HepG2 (cell line): ENCODE results near the gene SPATA13. TPM values are rescaled to one million over a fixed set of nuclear protein-coding genes. Genes with fewer than 3 reads are reported as not detected.

ENCODE experiments used
- AGO1 ChIP-seq: fragments of 200-400 bp; formaldehyde crosslinking; IDR thresholded peaks from 2 replicates; pipeline ENCODE4 v1.6.1; 2017; ENCODE audit warnings: mild to moderate bottlenecking, low read depth, low read length, moderate library complexity; ENCODE audit not compliant: poor library complexity, severe bottlenecking
- ATRX ChIP-seq: sonication (generic); formaldehyde crosslinking; IDR thresholded peaks from 2 replicates; pipeline ENCODE4 v1.4.0; 2020; ENCODE audit warnings: missing genetic modification reagents, borderline replicate concordance
- CEBPB ChIP-seq: IDR thresholded peaks from 2 replicates; pipeline ENCODE4 v1.6.1; 2011; ENCODE audit warnings: low read depth, low read length, improper control_type of control experiment, borderline replicate concordance
- MTA1 ChIP-seq: sonication (generic); formaldehyde crosslinking; IDR thresholded peaks from 2 replicates; pipeline ENCODE4 v1.4.0; 2020; ENCODE audit warnings: missing genetic modification reagents, mild to moderate bottlenecking, borderline replicate concordance
- MXD4 ChIP-seq: IDR thresholded peaks from 2 replicates; pipeline ENCODE4 v1.6.1; 2016; ENCODE audit warnings: mild to moderate bottlenecking, missing biosample characterization, missing genetic modification reagents
- RELA ChIP-seq: sonication (generic); formaldehyde crosslinking; IDR thresholded peaks from 2 replicates; pipeline ENCODE4 v1.4.0; 2020; ENCODE audit warnings: missing genetic modification reagents
- SP1 ChIP-seq, 2 experiments: fragments of 450-650 bp in 1 of 2; sonication (generic) in 1 of 2; formaldehyde crosslinking in 1 of 2; IDR thresholded peaks; 2 replicates each; pipeline versions ENCODE4 v1.4.0 to v1.6.1; 2016 to 2020; ENCODE audit warnings: missing genetic modification reagents in 1 of 2
- SP4 ChIP-seq: sonication (generic); formaldehyde crosslinking; IDR thresholded peaks from 2 replicates; pipeline ENCODE4 v1.8.1; 2023; ENCODE audit warnings: mild to moderate bottlenecking, missing genetic modification reagents
- TBP ChIP-seq: sonication (generic); formaldehyde crosslinking; IDR thresholded peaks from 2 replicates; pipeline ENCODE4 v1.5.0; 2020; ENCODE audit warnings: missing genetic modification reagents
- TCF12 ChIP-seq, 2 experiments: fragments of 450-650 bp in 1 of 2; sonication (generic) in 1 of 2; formaldehyde crosslinking in 1 of 2; IDR thresholded peaks; 2 replicates each; pipeline versions ENCODE4 v1.6.1 to v1.8.0; 2017 to 2022; ENCODE audit warnings: antibody characterized with exemption in 1 of 2, mild to moderate bottlenecking in 1 of 2, missing genetic modification reagents in 1 of 2, moderate library complexity in 1 of 2
- ZBTB20 ChIP-seq: sonication (generic); formaldehyde crosslinking; IDR thresholded peaks from 2 replicates; pipeline ENCODE4 v1.8.1; 2023; ENCODE audit warnings: missing genetic modification reagents, low read depth, mild to moderate bottlenecking, borderline replicate concordance
- ZMYM4 ChIP-seq: sonication (generic); formaldehyde crosslinking; IDR thresholded peaks from 2 replicates; pipeline ENCODE4 v1.8.1; 2023; ENCODE audit warnings: mild to moderate bottlenecking, missing genetic modification reagents
- ZNF224 ChIP-seq: sonication (generic); formaldehyde crosslinking; IDR thresholded peaks from 2 replicates; pipeline ENCODE4 v1.5.0; 2020; ENCODE audit warnings: mild to moderate bottlenecking, missing genetic modification reagents
- ZNF331 ChIP-seq: sonication (generic); formaldehyde crosslinking; IDR thresholded peaks from 2 replicates; pipeline ENCODE4 v1.4.0; 2020; ENCODE audit warnings: missing genetic modification reagents
- ZNF570 ChIP-seq: sonication (generic); formaldehyde crosslinking; IDR thresholded peaks from 2 replicates; pipeline ENCODE4 v1.4.0; 2020; ENCODE audit warnings: mild to moderate bottlenecking, missing genetic modification reagents, borderline replicate concordance
- ZNF816 ChIP-seq: sonication (generic); formaldehyde crosslinking; IDR thresholded peaks from 2 replicates; pipeline ENCODE4 v1.8.0; 2022; ENCODE audit warnings: missing genetic modification reagents, mild to moderate bottlenecking, borderline replicate concordance
- polyA plus RNA-seq, 8 experiments: library from polyadenylated mRNA; depleted of rRNA in 3 of 8; stranded (reverse) in 7 of 8; unstranded in 1 of 8; fragments of >200 nt; fragmentation: Illumina TruSeq in 4 of 8; extraction: Trizol in 4 of 8; gene quantifications; 2 replicates each; pipeline versions ENCODE4 v1.2.1 to v1.2.3, GENCODE V29; 2011 to 2016; ENCODE audit warnings: low read depth in 4 of 8, missing spikeins in 1 of 8, mixed read lengths in 1 of 8; ENCODE audit not compliant: insufficient read depth in 1 of 8
- total RNA-seq, 5 experiments: library from RNA; depleted of rRNA; stranded (reverse); fragments of >200 nt; fragmentation: Illumina TruSeq; extraction: Trizol; gene quantifications; 2 replicates each; pipeline ENCODE4 v1.2.3, GENCODE V29; 2016; ENCODE audit warnings: low read depth in 1 of 5
- TF ChIP-seq, protein P1 (sequence below): sonication (generic); formaldehyde crosslinking; IDR thresholded peaks from 2 replicates; pipeline ENCODE4 v1.4.0; 2020; ENCODE audit warnings: missing genetic modification reagents
- TF ChIP-seq, protein P2 (sequence below): sonication (generic); formaldehyde crosslinking; IDR thresholded peaks from 2 replicates; pipeline ENCODE4 v1.4.0; 2020; ENCODE audit warnings: missing genetic modification reagents, mild to moderate bottlenecking, borderline replicate concordance
- TF ChIP-seq, protein P3 (sequence below): IDR thresholded peaks from 2 replicates; pipeline ENCODE4 v1.4.0; 2020; ENCODE audit warnings: mild to moderate bottlenecking, missing genetic modification reagents
- TF ChIP-seq, protein P4 (sequence below): sonication (generic); formaldehyde crosslinking; IDR thresholded peaks from 2 replicates; pipeline ENCODE4 v1.4.0; 2020; ENCODE audit warnings: missing genetic modification reagents, borderline replicate concordance

Gene SPATA13
- total and polyA plus RNA-seq, 2 of the 13 experiments (the other 11 are each of a cell fraction or from before 2014, with no cell fraction given) = 11.3 to 14.2 TPM

DNA sequence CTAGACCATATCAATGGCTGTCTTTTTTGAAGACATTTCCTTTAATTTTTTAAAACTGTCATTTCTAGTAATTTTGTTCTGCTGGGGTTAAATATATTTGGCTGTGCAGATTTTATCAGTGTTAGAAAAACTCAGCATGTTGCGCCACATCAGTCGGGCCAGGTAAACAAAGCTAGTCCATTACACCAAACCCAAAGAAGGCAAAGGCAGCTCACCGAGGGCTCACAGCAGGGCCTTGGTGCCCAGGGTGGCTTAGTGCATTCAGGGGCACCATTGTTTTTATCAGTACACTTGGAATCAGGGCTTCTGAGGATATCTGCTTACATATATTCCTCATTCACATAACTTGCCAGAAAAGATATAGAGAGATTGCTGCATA lies 22.2 kb downstream of the SPATA13 start (continued):
- peak; percentile 29; the same call in 1 of the 2 replicates for TF ChIP-seq ZNF331 (CRISPR knock-in tag)
- no peak for TF ChIP-seq ZNF224
- TF ChIP-seq AGO1 = no peak
- TF ChIP-seq, protein P1, sequence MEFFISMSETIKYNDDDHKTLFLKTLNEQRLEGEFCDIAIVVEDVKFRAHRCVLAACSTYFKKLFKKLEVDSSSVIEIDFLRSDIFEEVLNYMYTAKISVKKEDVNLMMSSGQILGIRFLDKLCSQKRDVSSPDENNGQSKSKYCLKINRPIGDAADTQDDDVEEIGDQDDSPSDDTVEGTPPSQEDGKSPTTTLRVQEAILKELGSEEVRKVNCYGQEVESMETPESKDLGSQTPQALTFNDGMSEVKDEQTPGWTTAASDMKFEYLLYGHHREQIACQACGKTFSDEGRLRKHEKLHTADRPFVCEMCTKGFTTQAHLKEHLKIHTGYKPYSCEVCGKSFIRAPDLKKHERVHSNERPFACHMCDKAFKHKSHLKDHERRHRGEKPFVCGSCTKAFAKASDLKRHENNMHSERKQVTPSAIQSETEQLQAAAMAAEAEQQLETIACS (CRISPR knock-in tag) = no peak
- 0 out of 2 replicates have a peak, but pooled peaks have one; percentile 1 for TF ChIP-seq TBP (CRISPR knock-in tag)
- no peak for TF ChIP-seq MXD4 (CRISPR knock-in tag)
- TF ChIP-seq CEBPB = peak; percentile 91
- TF ChIP-seq, protein P2, sequence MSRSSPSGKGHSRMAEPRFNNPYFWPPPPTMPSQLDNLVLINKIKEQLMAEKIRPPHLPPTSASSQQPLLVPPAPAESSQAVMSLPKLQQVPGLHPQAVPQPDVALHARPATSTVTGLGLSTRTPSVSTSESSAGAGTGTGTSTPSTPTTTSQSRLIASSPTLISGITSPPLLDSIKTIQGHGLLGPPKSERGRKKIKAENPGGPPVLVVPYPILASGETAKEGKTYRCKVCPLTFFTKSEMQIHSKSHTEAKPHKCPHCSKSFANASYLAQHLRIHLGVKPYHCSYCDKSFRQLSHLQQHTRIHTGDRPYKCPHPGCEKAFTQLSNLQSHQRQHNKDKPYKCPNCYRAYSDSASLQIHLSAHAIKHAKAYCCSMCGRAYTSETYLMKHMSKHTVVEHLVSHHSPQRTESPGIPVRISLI = peak; percentile 37; the same call in 1 of the 2 replicates
- no peak for TF ChIP-seq SP1 (IDR thresholded peaks at IDR 0.05)
- no peak for TF ChIP-seq SP1 (CRISPR knock-in tag; IDR thresholded peaks at IDR 0.05)
- no peak for TF ChIP-seq ATRX (CRISPR knock-in tag)
- TF ChIP-seq, protein P3, sequence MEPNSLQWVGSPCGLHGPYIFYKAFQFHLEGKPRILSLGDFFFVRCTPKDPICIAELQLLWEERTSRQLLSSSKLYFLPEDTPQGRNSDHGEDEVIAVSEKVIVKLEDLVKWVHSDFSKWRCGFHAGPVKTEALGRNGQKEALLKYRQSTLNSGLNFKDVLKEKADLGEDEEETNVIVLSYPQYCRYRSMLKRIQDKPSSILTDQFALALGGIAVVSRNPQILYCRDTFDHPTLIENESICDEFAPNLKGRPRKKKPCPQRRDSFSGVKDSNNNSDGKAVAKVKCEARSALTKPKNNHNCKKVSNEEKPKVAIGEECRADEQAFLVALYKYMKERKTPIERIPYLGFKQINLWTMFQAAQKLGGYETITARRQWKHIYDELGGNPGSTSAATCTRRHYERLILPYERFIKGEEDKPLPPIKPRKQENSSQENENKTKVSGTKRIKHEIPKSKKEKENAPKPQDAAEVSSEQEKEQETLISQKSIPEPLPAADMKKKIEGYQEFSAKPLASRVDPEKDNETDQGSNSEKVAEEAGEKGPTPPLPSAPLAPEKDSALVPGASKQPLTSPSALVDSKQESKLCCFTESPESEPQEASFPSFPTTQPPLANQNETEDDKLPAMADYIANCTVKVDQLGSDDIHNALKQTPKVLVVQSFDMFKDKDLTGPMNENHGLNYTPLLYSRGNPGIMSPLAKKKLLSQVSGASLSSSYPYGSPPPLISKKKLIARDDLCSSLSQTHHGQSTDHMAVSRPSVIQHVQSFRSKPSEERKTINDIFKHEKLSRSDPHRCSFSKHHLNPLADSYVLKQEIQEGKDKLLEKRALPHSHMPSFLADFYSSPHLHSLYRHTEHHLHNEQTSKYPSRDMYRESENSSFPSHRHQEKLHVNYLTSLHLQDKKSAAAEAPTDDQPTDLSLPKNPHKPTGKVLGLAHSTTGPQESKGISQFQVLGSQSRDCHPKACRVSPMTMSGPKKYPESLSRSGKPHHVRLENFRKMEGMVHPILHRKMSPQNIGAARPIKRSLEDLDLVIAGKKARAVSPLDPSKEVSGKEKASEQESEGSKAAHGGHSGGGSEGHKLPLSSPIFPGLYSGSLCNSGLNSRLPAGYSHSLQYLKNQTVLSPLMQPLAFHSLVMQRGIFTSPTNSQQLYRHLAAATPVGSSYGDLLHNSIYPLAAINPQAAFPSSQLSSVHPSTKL (CRISPR knock-in tag) = peak; percentile 44
- no peak for TF ChIP-seq SP4 (CRISPR knock-in tag)
- peak; percentile 40; the same call in 1 of the 2 replicates for TF ChIP-seq ZBTB20 (CRISPR knock-in tag)
- TF ChIP-seq MTA1 = no peak
- no peak for TF ChIP-seq RELA
- TF ChIP-seq ZNF570 (CRISPR knock-in tag) = no peak
- TF ChIP-seq TCF12 (IDR thresholded peaks at IDR 0.05) = no peak
- TF ChIP-seq TCF12 (CRISPR knock-in tag; IDR thresholded peaks at IDR 0.05) = no peak
- TF ChIP-seq, protein P4, sequence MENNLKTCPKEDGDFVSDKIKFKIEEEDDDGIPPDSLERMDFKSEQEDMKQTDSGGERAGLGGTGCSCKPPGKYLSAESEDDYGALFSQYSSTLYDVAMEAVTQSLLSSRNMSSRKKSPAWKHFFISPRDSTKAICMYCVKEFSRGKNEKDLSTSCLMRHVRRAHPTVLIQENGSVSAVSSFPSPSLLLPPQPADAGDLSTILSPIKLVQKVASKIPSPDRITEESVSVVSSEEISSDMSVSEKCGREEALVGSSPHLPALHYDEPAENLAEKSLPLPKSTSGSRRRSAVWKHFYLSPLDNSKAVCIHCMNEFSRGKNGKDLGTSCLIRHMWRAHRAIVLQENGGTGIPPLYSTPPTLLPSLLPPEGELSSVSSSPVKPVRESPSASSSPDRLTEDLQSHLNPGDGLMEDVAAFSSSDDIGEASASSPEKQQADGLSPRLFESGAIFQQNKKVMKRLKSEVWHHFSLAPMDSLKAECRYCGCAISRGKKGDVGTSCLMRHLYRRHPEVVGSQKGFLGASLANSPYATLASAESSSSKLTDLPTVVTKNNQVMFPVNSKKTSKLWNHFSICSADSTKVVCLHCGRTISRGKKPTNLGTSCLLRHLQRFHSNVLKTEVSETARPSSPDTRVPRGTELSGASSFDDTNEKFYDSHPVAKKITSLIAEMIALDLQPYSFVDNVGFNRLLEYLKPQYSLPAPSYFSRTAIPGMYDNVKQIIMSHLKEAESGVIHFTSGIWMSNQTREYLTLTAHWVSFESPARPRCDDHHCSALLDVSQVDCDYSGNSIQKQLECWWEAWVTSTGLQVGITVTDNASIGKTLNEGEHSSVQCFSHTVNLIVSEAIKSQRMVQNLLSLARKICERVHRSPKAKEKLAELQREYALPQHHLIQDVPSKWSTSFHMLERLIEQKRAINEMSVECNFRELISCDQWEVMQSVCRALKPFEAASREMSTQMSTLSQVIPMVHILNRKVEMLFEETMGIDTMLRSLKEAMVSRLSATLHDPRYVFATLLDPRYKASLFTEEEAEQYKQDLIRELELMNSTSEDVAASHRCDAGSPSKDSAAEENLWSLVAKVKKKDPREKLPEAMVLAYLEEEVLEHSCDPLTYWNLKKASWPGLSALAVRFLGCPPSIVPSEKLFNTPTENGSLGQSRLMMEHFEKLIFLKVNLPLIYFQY (CRISPR knock-in tag) = peak; percentile 26; the same call in 1 of the 2 replicates
- TF ChIP-seq ZNF816 = no peak
- 0 out of 2 replicates have a peak, but pooled peaks have one; percentile 20 for TF ChIP-seq ZMYM4 (CRISPR knock-in tag)
